ENCODE data around the gene ZFC3H1.

DNA sequence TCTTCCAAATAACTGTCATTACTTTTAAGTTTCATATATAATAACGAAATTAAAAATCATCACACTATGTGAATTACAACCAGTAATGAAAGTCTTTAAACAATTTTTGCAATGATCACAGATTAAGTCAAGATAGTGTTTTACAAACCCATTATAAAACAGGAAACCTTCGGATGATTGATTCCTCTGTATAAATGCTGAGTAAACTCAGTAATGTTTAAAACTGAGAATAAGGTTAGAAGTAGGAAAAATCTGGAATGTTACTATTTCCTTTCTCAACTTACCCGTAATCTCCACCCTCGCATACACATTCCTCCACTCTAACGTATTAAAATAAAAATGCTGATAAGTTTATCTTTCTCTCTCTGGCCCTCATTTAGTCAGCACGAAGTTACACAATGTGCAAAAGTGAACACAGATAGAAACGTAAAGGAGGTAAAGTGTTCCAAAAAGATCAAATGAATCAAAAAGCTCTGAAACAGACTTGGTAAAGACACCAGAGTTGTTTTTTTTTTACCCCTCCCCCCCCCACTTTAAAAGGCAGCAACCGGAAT lies 1.6 kb downstream of the ZFC3H1 start:
- TF ChIP-seq, protein P1, sequence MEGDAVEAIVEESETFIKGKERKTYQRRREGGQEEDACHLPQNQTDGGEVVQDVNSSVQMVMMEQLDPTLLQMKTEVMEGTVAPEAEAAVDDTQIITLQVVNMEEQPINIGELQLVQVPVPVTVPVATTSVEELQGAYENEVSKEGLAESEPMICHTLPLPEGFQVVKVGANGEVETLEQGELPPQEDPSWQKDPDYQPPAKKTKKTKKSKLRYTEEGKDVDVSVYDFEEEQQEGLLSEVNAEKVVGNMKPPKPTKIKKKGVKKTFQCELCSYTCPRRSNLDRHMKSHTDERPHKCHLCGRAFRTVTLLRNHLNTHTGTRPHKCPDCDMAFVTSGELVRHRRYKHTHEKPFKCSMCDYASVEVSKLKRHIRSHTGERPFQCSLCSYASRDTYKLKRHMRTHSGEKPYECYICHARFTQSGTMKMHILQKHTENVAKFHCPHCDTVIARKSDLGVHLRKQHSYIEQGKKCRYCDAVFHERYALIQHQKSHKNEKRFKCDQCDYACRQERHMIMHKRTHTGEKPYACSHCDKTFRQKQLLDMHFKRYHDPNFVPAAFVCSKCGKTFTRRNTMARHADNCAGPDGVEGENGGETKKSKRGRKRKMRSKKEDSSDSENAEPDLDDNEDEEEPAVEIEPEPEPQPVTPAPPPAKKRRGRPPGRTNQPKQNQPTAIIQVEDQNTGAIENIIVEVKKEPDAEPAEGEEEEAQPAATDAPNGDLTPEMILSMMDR (IDR thresholded peaks at IDR 0.05), result no peak
- TF ChIP-seq POLR2AphosphoS5 (IDR thresholded peaks at IDR 0.05) (no peak), POLR2A (IDR thresholded peaks at IDR 0.05) (no peak), EP300 (IDR thresholded peaks at IDR 0.05) (no peak)
